HCT116 (cell line): ENCODE data around the gene CHD3. TPM values are rescaled to one million over a fixed set of nuclear protein-coding genes. Genes with fewer than 3 reads are reported as not detected.

Source experiments
- ATAC-seq: fragments of 200-7000 bp; cut with Tn5 transposase; 2 replicates; pipeline ENCODE4 v1.9.1; 2020; ENCODE audit warnings: mild to moderate bottlenecking, moderate library complexity
- BruUV-seq: library from RNA; stranded (reverse); fragments of 400-500 nt; replicated peaks from 2 replicates; lab custom pipeline; 2021; lab: Mats Ljungman, UMichigan
- CTCF ChIA-PET: fragments of 300-600 bp; sonication (Branson Sonifier 250); formaldehyde crosslinking; loops from one replicate; lab custom pipeline; 2021; ENCODE audit warnings: antibody characterized with exemption; lab: Charles Lee
- POLR2A ChIA-PET: fragments of 300-600, 350-600 bp; sonication (Branson Sonifier 250); formaldehyde crosslinking; loops from one replicate; lab custom pipeline; 2021; ENCODE audit warnings: antibody characterized with exemption; lab: Charles Lee
- RAD21 ChIA-PET, 2 experiments: fragments of 300-600 bp; sonication (Branson Sonifier 250); formaldehyde crosslinking; loops; one replicate each; lab custom pipeline; 2023; ENCODE audit warnings: low total read pairs in 2 of 2; ENCODE audit not compliant: uncharacterized antibody in 2 of 2, unreplicated experiment in 2 of 2, low non-redundant PET in 1 of 2; lab: Charles Lee
- DNase-seq: peaks from one replicate; pipeline ENCODE4 v3.0.0-alpha.2; 2010; ENCODE audit warnings: low read depth, low spot score
- H2AFZ ChIP-seq: fragments of 200-600 bp; shearing (Covaris generic), sonication (generic); 2 replicates; pipeline ENCODE4 v1.6.1; 2017; ENCODE audit warnings: low read depth, mixed run types, mixed read lengths, antibody characterized with exemption, low read length; ENCODE audit not compliant: poor library complexity, severe bottlenecking
- H3K27ac ChIP-seq: 2 replicates; pipeline ENCODE4 v1.5.1; 2012; ENCODE audit warnings: low read depth, low read length
- H3K27me3 ChIP-seq: fragments of 200-600 bp; sonication (generic); 2 replicates; pipeline ENCODE4 v1.6.1; 2016; ENCODE audit warnings: mixed run types, low read length, mixed read lengths; ENCODE audit not compliant: insufficient read depth
- H3K36me3 ChIP-seq, 2 experiments: fragments of 200-500 bp in 1 of 2; fragments of 200-600 bp in 1 of 2; sonication (Bioruptor generic) in 1 of 2; sonication (generic) in 1 of 2; 2 replicates each; pipeline versions ENCODE4 v1.5.1 to v1.6.1; 2014 to 2016; ENCODE audit warnings: low read length in 2 of 2, inconsistent platforms in 1 of 2, mixed read lengths in 1 of 2, mixed run types in 1 of 2; ENCODE audit not compliant: insufficient read depth in 2 of 2, control insufficient read depth in 1 of 2
- H3K4me1 ChIP-seq, 2 experiments: fragments of 200-600 bp in 1 of 2; sonication (generic) in 1 of 2; 2 replicates each; pipeline versions ENCODE4 v1.5.1 to v1.6.1; 2012 to 2017; ENCODE audit warnings: low read length in 2 of 2, inconsistent platforms in 1 of 2, mild to moderate bottlenecking in 1 of 2, mixed read lengths in 1 of 2, mixed run types in 1 of 2, moderate library complexity in 1 of 2; ENCODE audit not compliant: insufficient read depth in 2 of 2, control insufficient read depth in 1 of 2
- H3K4me2 ChIP-seq: fragments of 200-600 bp; sonication (generic); 2 replicates; pipeline ENCODE4 v1.6.1; 2017; ENCODE audit warnings: mixed run types, low read length, mixed read lengths
- H3K4me3 ChIP-seq, 2 experiments: fragments of 200-600 bp in 1 of 2; sonication (generic) in 1 of 2; replicated peaks in 1 of 2; 2 replicates each; pipeline ENCODE4 v1.5.1; 2011 to 2016; ENCODE audit warnings: low read length in 2 of 2, control low read depth in 1 of 2, low read depth in 1 of 2, mild to moderate bottlenecking in 1 of 2, mixed read lengths in 1 of 2, mixed run types in 1 of 2
- H3K79me2 ChIP-seq: fragments of 200-600 bp; sonication (generic); 2 replicates; pipeline ENCODE4 v1.6.1; 2017; ENCODE audit warnings: mild to moderate bottlenecking, mixed run types, low read length, moderate library complexity, mixed read lengths; ENCODE audit not compliant: insufficient read depth
- H3K9ac ChIP-seq: fragments of 200-600 bp; sonication (generic); 2 replicates; pipeline ENCODE4 v1.6.1; 2016; ENCODE audit warnings: low read length, mixed read lengths
- H3K9me2 ChIP-seq: fragments of 200-600 bp; sonication (generic), shearing (Covaris generic); 2 replicates; pipeline ENCODE4 v1.6.1; 2017; ENCODE audit warnings: mixed run types, mild to moderate bottlenecking, moderate library complexity; ENCODE audit not compliant: insufficient read depth
- H3K9me3 ChIP-seq, 2 experiments: fragments of 200-500 bp in 1 of 2; fragments of 200-600 bp in 1 of 2; sonication (Bioruptor generic) in 1 of 2; sonication (generic) in 1 of 2; 2 replicates each; pipeline ENCODE4 v1.6.1; 2014 to 2017; ENCODE audit warnings: low read length in 2 of 2, mixed read lengths in 2 of 2, inconsistent platforms in 1 of 2, low read depth in 1 of 2, mild to moderate bottlenecking in 1 of 2, mixed run types in 1 of 2, moderate library complexity in 1 of 2; ENCODE audit not compliant: control insufficient read depth in 1 of 2, insufficient read depth in 1 of 2
- H4K20me1 ChIP-seq: fragments of 200-600 bp; sonication (generic), shearing (Covaris generic); 2 replicates; pipeline ENCODE4 v1.6.1; 2017; ENCODE audit warnings: mixed run types, mild to moderate bottlenecking, moderate library complexity; ENCODE audit not compliant: insufficient read depth
- EZH2phosphoT487 ChIP-seq: fragments of 200-600 bp; IDR thresholded peaks from 2 replicates; pipeline ENCODE4 v1.6.1; 2018; ENCODE audit warnings: antibody characterized with exemption, borderline replicate concordance
- JUND ChIP-seq: IDR thresholded peaks from 2 replicates; pipeline ENCODE4 v1.6.1; 2012
- POLR2A ChIP-seq: IDR thresholded peaks from 2 replicates; pipeline ENCODE4 v1.7.0; 2011; ENCODE audit warnings: borderline replicate concordance; ENCODE audit not compliant: insufficient read depth, insufficient read length; ENCODE audit errors: extremely low read depth
- RAD21 ChIP-seq: IDR thresholded peaks from 2 replicates; pipeline ENCODE4 v1.6.1; 2012; ENCODE audit warnings: low read depth, mild to moderate bottlenecking
- YY1 ChIP-seq: IDR thresholded peaks from 2 replicates; pipeline ENCODE4 v1.6.1; 2011; ENCODE audit warnings: low read length, low read depth, moderate library complexity, mild to moderate bottlenecking; ENCODE audit not compliant: insufficient replicate concordance; ENCODE audit errors: extremely low read depth
- ZFX ChIP-seq: fragments of 450-650 bp; IDR thresholded peaks from 2 replicates; pipeline ENCODE4 v1.6.1; 2017
- ZNF274 ChIP-seq: fragments of 200-500 bp; sonication (Bioruptor generic); IDR thresholded peaks from 2 replicates; pipeline ENCODE4 v1.6.1; 2014; ENCODE audit warnings: mild to moderate bottlenecking, low read depth, low read length, inconsistent platforms
- intact Hi-C: fragments of 100-400 bp; cut with micrococcal nuclease; formaldehyde crosslinking; loops from 2 replicates; pipeline ENCODE4 v1.10.0; 2022
- total RNA-seq: library from RNA; stranded (reverse); gene quantifications from one replicate; pipeline ENCODE4 v1.2.1, GENCODE V29; 2021; ENCODE audit not compliant: unreplicated experiment
- TF ChIP-seq, protein P1 (sequence below), 3 experiments: fragments of 200-600 bp in 1 of 3; sonication (generic) in 1 of 3; IDR thresholded peaks in 2 of 3; conservative IDR thresholded peaks in 1 of 3; 2 replicates each; pipeline ENCODE4 v1.5.1; 2012 to 2017; ENCODE audit warnings: low read depth in 2 of 3, low read length in 2 of 3, antibody characterized with exemption in 1 of 3, borderline replicate concordance in 1 of 3, control low read depth in 1 of 3, mild to moderate bottlenecking in 1 of 3, mixed read lengths in 1 of 3, mixed run types in 1 of 3, moderate library complexity in 1 of 3; ENCODE audit not compliant: insufficient read depth in 1 of 3

The CHD3 gene
- total RNA-seq, 1 experiment from 2014 or later, result 54.8 TPM

DNA sequence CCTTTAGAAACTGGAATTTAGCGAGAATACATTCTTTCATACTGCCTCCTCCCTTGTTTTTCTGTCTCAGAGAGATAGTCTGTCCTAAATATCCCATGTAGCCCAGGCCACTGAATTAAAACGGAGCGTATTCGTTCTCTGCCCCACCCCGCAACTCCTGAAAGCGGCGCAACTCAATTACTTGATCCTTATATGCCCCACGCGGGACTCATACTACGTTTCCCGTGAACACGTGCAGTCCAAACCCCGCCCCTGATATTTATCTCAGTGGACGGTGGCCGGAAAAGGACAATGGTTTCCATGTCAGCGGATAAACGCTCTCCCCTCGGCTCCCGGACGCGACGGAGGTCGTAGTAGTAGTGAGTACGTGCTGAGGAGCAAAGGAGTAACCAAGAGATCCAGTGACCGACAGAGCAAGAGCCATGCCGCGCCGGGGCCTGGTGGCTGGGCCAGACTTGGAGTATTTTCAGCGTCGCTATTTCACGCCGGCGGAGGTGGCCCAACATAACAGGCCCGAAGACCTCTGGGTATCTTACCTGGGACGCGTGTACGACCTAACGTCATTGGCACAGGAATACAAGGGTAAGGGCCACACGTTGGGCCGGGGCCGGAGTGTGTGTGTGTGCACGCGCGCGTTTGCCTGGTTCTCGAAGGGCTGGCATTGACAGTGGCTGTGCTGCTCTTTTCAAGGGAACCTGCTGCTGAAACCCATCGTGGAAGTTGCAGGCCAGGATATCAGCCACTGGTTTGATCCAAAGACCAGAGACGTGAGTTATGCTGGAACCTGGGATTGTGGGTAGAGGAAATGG is 30.7 kb upstream of the CHD3 start, which contains the start of gene CYB5D1 (continued):
- TF ChIP-seq ZFX, result peak; percentile 81
- peak; percentile 57 for TF ChIP-seq YY1
- TF ChIP-seq RAD21, result no peak
- no peak for TF ChIP-seq JUND
- no peak for TF ChIP-seq ZNF274
- peak; percentile 59 for TF ChIP-seq POLR2A
- TF ChIP-seq, all 23 proteins: peak for 7

DNA sequence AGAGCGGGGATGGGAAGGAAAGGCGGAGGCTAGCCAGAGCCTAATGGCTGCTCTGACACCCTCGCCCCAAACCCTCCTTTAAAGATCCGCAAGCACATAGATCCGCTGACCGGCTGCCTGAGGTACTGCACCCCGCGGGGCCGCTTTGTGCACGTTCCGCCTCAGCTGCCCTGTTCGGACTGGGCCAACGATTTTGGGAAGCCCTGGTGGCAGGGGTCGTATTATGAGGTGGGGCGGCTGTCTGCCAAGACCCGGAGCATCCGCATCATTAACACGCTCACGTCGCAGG is 30.1 kb upstream of the CHD3 start:
- BruUV-seq, result TSS peak; percentile 56
- peak overlapping the region; percentile 67 to 94 for H3K4me3 ChIP-seq
- peaks cover 8 to 21% of the 10 kb centered on the region in 2 experiments; a peak in 3 of 4 replicates for H3K36me3 ChIP-seq
- H3K9me3 ChIP-seq, result no peaks in the 10 kb centered on the region
- H3K9me2 ChIP-seq, result no peaks in the 10 kb centered on the region
- H4K20me1 ChIP-seq, result no peaks in the 10 kb centered on the region
- CTCF ChIA-PET, result interaction anchor here (1.2 to 1.4 kb wide), 2 partner anchors 34 to 131 kb away, joined by 3 read pairs; no protein-coding TSS in a partner anchor
- TF ChIP-seq EZH2phosphoT487 (no peak), RAD21 (peak; percentile 37; the same call in 1 of the 2 replicates)
- TF ChIP-seq, protein P1, sequence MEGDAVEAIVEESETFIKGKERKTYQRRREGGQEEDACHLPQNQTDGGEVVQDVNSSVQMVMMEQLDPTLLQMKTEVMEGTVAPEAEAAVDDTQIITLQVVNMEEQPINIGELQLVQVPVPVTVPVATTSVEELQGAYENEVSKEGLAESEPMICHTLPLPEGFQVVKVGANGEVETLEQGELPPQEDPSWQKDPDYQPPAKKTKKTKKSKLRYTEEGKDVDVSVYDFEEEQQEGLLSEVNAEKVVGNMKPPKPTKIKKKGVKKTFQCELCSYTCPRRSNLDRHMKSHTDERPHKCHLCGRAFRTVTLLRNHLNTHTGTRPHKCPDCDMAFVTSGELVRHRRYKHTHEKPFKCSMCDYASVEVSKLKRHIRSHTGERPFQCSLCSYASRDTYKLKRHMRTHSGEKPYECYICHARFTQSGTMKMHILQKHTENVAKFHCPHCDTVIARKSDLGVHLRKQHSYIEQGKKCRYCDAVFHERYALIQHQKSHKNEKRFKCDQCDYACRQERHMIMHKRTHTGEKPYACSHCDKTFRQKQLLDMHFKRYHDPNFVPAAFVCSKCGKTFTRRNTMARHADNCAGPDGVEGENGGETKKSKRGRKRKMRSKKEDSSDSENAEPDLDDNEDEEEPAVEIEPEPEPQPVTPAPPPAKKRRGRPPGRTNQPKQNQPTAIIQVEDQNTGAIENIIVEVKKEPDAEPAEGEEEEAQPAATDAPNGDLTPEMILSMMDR (IDR thresholded peaks at IDR 0.05 in 2 of 3, conservative IDR thresholded peaks at IDR 0.05 in 1 of 3; ENCODE audit: borderline replicate concordance in 1 of 3, insufficient read depth in 1 of 3, low read depth in 2 of 3, low read length in 2 of 3), result peak; percentile 14 to 54 (median 36); a peak in 4 of 6 replicates
- peaks cover 42% of the 10 kb centered on the region for H3K79me2 ChIP-seq
- H3K27ac ChIP-seq, result peak overlapping the region; percentile 92
- H3K4me2 ChIP-seq, result peak overlapping the region; percentile 99
- DNase-seq (no peak), ATAC-seq (peak; percentile 18)
- intact Hi-C loops, result no loop called here
- H3K27me3 ChIP-seq, result no peaks in the 10 kb centered on the region
- peaks cover 10 to 24% of the 10 kb centered on the region in 2 experiments; a peak in 3 of 4 replicates for H3K4me1 ChIP-seq
- peak overlapping the region; percentile 13 for H2AFZ ChIP-seq
- RAD21 ChIA-PET, result no interaction called here
- H3K9ac ChIP-seq, result peak overlapping the region; percentile 93
- POLR2A ChIA-PET, result no interaction called here
